Measurements from ENCODE around the gene SCAMP4. TPM values are rescaled to one million over a fixed set of nuclear protein-coding genes. Genes with fewer than 3 reads are reported as not detected.
A peak's percentile ranks its signal among the peaks of the same experiment; 100 is the strongest.

SCAMP4 gene
- total and polyA plus RNA-seq, 9 of the 15 experiments (the other 6 are each of a cell fraction or from before 2014, with no cell fraction given), result 0.81 to 45.9 (median 12.8) TPM

DNA sequence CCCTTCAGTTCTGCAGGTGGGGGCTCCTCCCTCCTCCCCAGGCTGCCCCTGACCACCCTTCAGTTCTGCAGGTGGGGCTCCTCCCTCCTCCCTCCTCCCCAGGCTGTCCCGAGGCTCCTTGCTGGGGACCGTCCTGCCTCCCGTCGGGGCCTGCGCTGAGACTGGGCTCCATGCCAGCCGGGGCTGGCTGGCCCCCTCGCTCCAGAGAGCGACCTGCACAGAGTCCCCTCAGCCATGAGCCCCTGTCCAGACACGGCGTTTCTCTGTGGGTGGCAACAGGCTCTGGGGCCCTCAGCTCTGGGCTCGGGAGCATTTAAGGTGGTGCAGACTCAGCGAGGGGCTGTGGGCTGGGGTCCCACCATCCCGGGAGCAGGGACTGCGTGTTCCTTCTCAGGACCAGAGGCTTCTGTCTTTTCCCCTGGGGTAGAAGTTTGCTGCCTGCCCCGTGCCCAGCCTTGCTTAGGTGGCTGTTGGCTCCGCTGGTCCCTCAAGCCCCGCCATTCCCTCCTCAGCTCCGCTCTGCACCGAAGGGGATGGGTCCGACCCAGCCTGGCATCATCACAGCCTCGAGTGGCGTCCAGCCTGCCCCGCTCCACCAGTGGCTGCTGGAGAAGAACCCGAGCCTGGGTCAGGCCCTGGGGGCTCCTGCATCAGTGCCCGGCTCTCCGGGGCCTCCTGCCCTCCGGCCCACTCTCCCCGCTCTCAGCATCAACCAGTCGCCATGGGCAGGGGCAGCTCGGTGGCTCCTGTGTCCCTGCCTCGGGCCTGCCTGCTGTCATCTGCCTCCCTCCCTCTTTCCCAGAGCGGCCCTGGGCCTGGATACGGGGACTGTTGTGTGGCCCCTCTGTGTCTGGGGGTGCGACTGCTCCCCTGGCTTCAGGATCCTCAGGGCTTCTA, 63.3 kb downstream of the SCAMP4 start:
- ChIA-PET CTCF (ENCODE audit: low intra/inter-chr PET ratio) (no interaction called here), POLR2A (interaction anchor here (0.6 kb wide), 1 partner anchor 33 kb away, joined by 3 read pairs; no protein-coding TSS in a partner anchor)
- no TSS peak for BruUV-seq (replicated peaks)
- in situ Hi-C loops (cut with MboI), result no loop called here
- no peak for DNase-seq (ENCODE audit: extremely low read depth in 1 of 4, low spot score in 3 of 4)
- no peak for ATAC-seq
- peaks cover 0 to 40% of the 10 kb centered on the region in 2 experiments; a peak in 2 of 5 replicates for H3K4me1 ChIP-seq (replicated peaks in 1 of 2; ENCODE audit: control insufficient read depth in 2 of 2, insufficient read depth in 2 of 2, low read length in 2 of 2)
- intact Hi-C loops (cut with micrococcal nuclease), result no loop called here
- H3K27me3 ChIP-seq (ENCODE audit: control insufficient read depth in 2 of 2, insufficient read depth in 2 of 2, low read length in 2 of 2), result no peaks in the 10 kb centered on the region
- TF ChIP-seq FOXK1 (CRISPR knock-in tag; IDR thresholded peaks at IDR 0.05; ENCODE audit: borderline replicate concordance) (no peak), PTRF (tag; IDR thresholded peaks at IDR 0.05) (no peak), ELF4 (CRISPR knock-in tag; IDR thresholded peaks at IDR 0.05) (no peak), NFIC (IDR thresholded peaks at IDR 0.05) (0 out of 2 replicates have a peak, but pooled peaks have one; percentile 12), MBD2 (IDR thresholded peaks at IDR 0.05; ENCODE audit: borderline replicate concordance, low read depth) (no peak), ZNF644 (tag; IDR thresholded peaks at IDR 0.05; ENCODE audit: low read depth) (no peak), SRSF7 (optimal IDR thresholded peaks at IDR 0.05; ENCODE audit: low read depth, low read length) (no peak), TEAD1 (CRISPR knock-in tag; IDR thresholded peaks at IDR 0.05) (no peak), SAP30 (IDR thresholded peaks at IDR 0.05; ENCODE audit: borderline replicate concordance, insufficient read depth, low read depth, low read length, poor library complexity, severe bottlenecking) (no peak), POLR2G (IDR thresholded peaks at IDR 0.05; ENCODE audit: low read depth, low read length) (peak; percentile 21; the same call in 1 of the 2 replicates)
- TF ChIP-seq, protein P1, sequence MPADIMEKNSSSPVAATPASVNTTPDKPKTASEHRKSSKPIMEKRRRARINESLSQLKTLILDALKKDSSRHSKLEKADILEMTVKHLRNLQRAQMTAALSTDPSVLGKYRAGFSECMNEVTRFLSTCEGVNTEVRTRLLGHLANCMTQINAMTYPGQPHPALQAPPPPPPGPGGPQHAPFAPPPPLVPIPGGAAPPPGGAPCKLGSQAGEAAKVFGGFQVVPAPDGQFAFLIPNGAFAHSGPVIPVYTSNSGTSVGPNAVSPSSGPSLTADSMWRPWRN (IDR thresholded peaks at IDR 0.05; ENCODE audit: low read depth), result no peak
- TF ChIP-seq, protein P2, sequence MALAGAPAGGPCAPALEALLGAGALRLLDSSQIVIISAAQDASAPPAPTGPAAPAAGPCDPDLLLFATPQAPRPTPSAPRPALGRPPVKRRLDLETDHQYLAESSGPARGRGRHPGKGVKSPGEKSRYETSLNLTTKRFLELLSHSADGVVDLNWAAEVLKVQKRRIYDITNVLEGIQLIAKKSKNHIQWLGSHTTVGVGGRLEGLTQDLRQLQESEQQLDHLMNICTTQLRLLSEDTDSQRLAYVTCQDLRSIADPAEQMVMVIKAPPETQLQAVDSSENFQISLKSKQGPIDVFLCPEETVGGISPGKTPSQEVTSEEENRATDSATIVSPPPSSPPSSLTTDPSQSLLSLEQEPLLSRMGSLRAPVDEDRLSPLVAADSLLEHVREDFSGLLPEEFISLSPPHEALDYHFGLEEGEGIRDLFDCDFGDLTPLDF (CRISPR knock-in tag; IDR thresholded peaks at IDR 0.05), result no peak
- TF ChIP-seq, protein P3, sequence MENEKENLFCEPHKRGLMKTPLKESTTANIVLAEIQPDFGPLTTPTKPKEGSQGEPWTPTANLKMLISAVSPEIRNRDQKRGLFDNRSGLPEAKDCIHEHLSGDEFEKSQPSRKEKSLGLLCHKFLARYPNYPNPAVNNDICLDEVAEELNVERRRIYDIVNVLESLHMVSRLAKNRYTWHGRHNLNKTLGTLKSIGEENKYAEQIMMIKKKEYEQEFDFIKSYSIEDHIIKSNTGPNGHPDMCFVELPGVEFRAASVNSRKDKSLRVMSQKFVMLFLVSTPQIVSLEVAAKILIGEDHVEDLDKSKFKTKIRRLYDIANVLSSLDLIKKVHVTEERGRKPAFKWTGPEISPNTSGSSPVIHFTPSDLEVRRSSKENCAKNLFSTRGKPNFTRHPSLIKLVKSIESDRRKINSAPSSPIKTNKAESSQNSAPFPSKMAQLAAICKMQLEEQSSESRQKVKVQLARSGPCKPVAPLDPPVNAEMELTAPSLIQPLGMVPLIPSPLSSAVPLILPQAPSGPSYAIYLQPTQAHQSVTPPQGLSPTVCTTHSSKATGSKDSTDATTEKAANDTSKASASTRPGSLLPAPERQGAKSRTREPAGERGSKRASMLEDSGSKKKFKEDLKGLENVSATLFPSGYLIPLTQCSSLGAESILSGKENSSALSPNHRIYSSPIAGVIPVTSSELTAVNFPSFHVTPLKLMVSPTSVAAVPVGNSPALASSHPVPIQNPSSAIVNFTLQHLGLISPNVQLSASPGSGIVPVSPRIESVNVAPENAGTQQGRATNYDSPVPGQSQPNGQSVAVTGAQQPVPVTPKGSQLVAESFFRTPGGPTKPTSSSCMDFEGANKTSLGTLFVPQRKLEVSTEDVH (IDR thresholded peaks at IDR 0.05; ENCODE audit: low read depth, partially characterized antibody), result no peak
- WGBS (ENCODE audit: insufficient coverage, low coverage, missing lambda C conversion rate), result 93% methylated on average over 12 of the region's 34 CpGs
- no peak overlapping the region for H3K4me2 ChIP-seq (ENCODE audit: insufficient read depth, low read length)
- H2AFZ ChIP-seq (ENCODE audit: low read depth, low read length), result no peak overlapping the region
- no peak for FAIRE-seq
- H3K36me3 ChIP-seq (ENCODE audit: control insufficient read depth, insufficient read depth, low read length), result peaks cover 45% of the 10 kb centered on the region; the same call in 2 of the 3 replicates
- peaks cover 14% of the 10 kb centered on the region; the same call in 1 of the 2 replicates for H4K20me1 ChIP-seq (replicated peaks; ENCODE audit: control insufficient read depth, insufficient read depth, low read length)
- no peaks in the 10 kb centered on the region for H3K9me3 ChIP-seq (replicated peaks; ENCODE audit: control insufficient read depth, insufficient read depth, low read depth, low read length)
- no peak overlapping the region for H3K4me3 ChIP-seq
- H3K27ac ChIP-seq (ENCODE audit: extremely low read depth, low read depth, low read length), result no peak overlapping the region
- H3K79me2 ChIP-seq (ENCODE audit: control insufficient read depth, insufficient read depth, low read length), result peaks cover 42% of the 10 kb centered on the region
- H3K9me1 ChIP-seq (ENCODE audit: control insufficient read depth, insufficient read depth, low read length), result peaks cover 3% of the 10 kb centered on the region
- H3K9ac ChIP-seq (ENCODE audit: insufficient read depth in 1 of 2, low read depth in 2 of 2, low read length in 2 of 2), result no peak overlapping the region; a peak in 1 of 4 replicates

Measured in K562 (cell line).